Astrocyte (in vitro differentiated cells and primary cell): ENCODE data around the gene CNOT1. TPM values are rescaled to one million over a fixed set of nuclear protein-coding genes. Genes with fewer than 3 reads are reported as not detected.
A peak's percentile ranks its signal among the peaks of the same experiment; 100 is the strongest.

Source experiments
- DNase-seq: peaks from one replicate; pipeline ENCODE4 v3.0.0-alpha.2; 2010; ENCODE audit warnings: low read depth
- FAIRE-seq: peaks from 2 replicates; lab custom pipeline; 2011; peaks lifted over from hg19 to GRCh38; lab: Jason Lieb, UNC
- H2AFZ ChIP-seq: 2 replicates; pipeline ENCODE4 v1.6.0; 2012; ENCODE audit warnings: low read depth, low read length, inconsistent platforms
- H3K27ac ChIP-seq: 2 replicates; pipeline ENCODE4 v1.5.1; 2011; ENCODE audit warnings: low read depth, low read length, inconsistent platforms
- H3K27me3 ChIP-seq: 2 replicates; pipeline ENCODE4 v1.6.0; 2011; ENCODE audit warnings: low read length, inconsistent platforms; ENCODE audit not compliant: insufficient read depth
- H3K36me3 ChIP-seq: 2 replicates; pipeline ENCODE4 v1.5.1; 2011; ENCODE audit warnings: low read length, inconsistent platforms; ENCODE audit not compliant: insufficient read depth
- H3K4me1 ChIP-seq: 2 replicates; pipeline ENCODE4 v1.5.1; 2011; ENCODE audit warnings: low read length, inconsistent platforms; ENCODE audit not compliant: insufficient read depth
- H3K4me2 ChIP-seq: 2 replicates; pipeline ENCODE4 v1.6.0; 2012; ENCODE audit warnings: low read length, inconsistent platforms
- H3K4me3 ChIP-seq: 2 replicates; pipeline ENCODE4 v1.5.1; 2011; ENCODE audit warnings: low read depth, mild to moderate bottlenecking, low read length, inconsistent platforms; ENCODE audit not compliant: insufficient read depth
- H3K79me2 ChIP-seq: 2 replicates; pipeline ENCODE4 v1.6.0; 2012; ENCODE audit warnings: mild to moderate bottlenecking, low read length, inconsistent platforms; ENCODE audit not compliant: insufficient read depth
- H3K9ac ChIP-seq: 2 replicates; pipeline ENCODE4 v1.6.0; 2012; ENCODE audit warnings: mild to moderate bottlenecking, low read length, inconsistent platforms
- H3K9me3 ChIP-seq: 2 replicates; pipeline ENCODE4 v1.5.1; 2012; ENCODE audit warnings: low read depth, mild to moderate bottlenecking, low read length, inconsistent platforms; ENCODE audit not compliant: insufficient read depth
- H4K20me1 ChIP-seq: 2 replicates; pipeline ENCODE4 v1.6.0; 2012; ENCODE audit warnings: low read length, inconsistent platforms; ENCODE audit not compliant: insufficient read depth
- H3K27ac Mint-ChIP-seq: one replicate; pipeline ENCODE4 v1.8.0; 2021; ENCODE audit warnings: mild to moderate bottlenecking, mixed read lengths; ENCODE audit not compliant: unreplicated experiment
- H3K27me3 Mint-ChIP-seq: one replicate; pipeline ENCODE4 v1.8.0; 2021; ENCODE audit warnings: low read depth, mixed read lengths; ENCODE audit not compliant: unreplicated experiment
- H3K36me3 Mint-ChIP-seq: one replicate; pipeline ENCODE4 v1.8.0; 2021; ENCODE audit warnings: low read depth, mixed read lengths; ENCODE audit not compliant: unreplicated experiment
- H3K4me1 Mint-ChIP-seq: one replicate; pipeline ENCODE4 v1.8.0; 2021; ENCODE audit warnings: low read depth, mixed read lengths; ENCODE audit not compliant: unreplicated experiment
- H3K4me3 Mint-ChIP-seq: one replicate; pipeline ENCODE4 v1.8.0; 2021; ENCODE audit warnings: mild to moderate bottlenecking, moderate library complexity, mixed read lengths; ENCODE audit not compliant: unreplicated experiment
- H3K9me3 Mint-ChIP-seq: one replicate; pipeline ENCODE4 v1.8.0; 2021; ENCODE audit warnings: mild to moderate bottlenecking, mixed read lengths; ENCODE audit not compliant: unreplicated experiment
- EZH2 ChIP-seq: IDR thresholded peaks from 2 replicates; pipeline ENCODE4 v1.6.1; 2012; ENCODE audit warnings: mild to moderate bottlenecking, low read length, inconsistent platforms; ENCODE audit not compliant: insufficient read depth
- total RNA-seq: library from RNA; stranded (reverse); gene quantifications from 2 replicates; pipeline ENCODE4 v1.2.1, GENCODE V29; 2021
- TF ChIP-seq, protein P1 (sequence below): IDR thresholded peaks from 2 replicates; pipeline ENCODE4 v1.5.1; 2011; ENCODE audit warnings: low read depth, mild to moderate bottlenecking, inconsistent platforms, low read length, moderate library complexity; ENCODE audit not compliant: insufficient read depth

CNOT1 gene
- total RNA-seq, 1 donor from 2014 or later, result 212 TPM

DNA sequence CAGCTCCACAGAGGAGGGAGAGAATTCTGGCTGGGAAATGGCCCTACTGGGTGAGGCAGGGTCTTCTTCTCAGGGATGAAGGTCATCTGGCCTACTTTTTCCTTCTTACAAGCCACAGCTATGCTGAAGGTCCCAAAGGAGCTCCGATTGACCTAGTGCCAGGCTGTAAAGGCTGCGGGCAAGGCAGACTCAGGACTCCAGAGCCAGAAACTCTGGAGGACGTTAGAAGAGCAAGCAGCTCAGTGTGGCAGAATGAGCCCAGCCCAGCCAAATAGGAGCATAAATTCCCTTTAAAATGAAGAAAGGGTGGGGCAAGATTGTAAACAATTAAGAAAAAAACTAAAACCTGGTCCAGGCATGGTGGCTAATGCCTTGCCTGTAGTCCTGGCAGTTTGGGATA lies 20.1 kb upstream of the CNOT1 start:
- no peaks in the 10 kb centered on the region for H3K9me3 ChIP-seq
- DNase-seq (no peak), FAIRE-seq (no peak)
- TF ChIP-seq, protein P1, sequence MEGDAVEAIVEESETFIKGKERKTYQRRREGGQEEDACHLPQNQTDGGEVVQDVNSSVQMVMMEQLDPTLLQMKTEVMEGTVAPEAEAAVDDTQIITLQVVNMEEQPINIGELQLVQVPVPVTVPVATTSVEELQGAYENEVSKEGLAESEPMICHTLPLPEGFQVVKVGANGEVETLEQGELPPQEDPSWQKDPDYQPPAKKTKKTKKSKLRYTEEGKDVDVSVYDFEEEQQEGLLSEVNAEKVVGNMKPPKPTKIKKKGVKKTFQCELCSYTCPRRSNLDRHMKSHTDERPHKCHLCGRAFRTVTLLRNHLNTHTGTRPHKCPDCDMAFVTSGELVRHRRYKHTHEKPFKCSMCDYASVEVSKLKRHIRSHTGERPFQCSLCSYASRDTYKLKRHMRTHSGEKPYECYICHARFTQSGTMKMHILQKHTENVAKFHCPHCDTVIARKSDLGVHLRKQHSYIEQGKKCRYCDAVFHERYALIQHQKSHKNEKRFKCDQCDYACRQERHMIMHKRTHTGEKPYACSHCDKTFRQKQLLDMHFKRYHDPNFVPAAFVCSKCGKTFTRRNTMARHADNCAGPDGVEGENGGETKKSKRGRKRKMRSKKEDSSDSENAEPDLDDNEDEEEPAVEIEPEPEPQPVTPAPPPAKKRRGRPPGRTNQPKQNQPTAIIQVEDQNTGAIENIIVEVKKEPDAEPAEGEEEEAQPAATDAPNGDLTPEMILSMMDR, result no peak
- no peak for TF ChIP-seq EZH2
- Mint-ChIP-seq H3K4me3 (no peak overlapping the region), H3K4me1 (no peaks in the 10 kb centered on the region), H3K9me3 (no peaks in the 10 kb centered on the region), H3K27ac (no peak overlapping the region), H3K36me3 (no peaks in the 10 kb centered on the region), H3K27me3 (peaks cover 9% of the 10 kb centered on the region)
- no peak overlapping the region for H3K4me2 ChIP-seq
- no peaks in the 10 kb centered on the region for H3K27me3 ChIP-seq
- no peak overlapping the region for H3K9ac ChIP-seq
- H3K79me2 ChIP-seq, result no peaks in the 10 kb centered on the region
- peaks cover 3% of the 10 kb centered on the region for H3K4me1 ChIP-seq
- H4K20me1 ChIP-seq, result no peaks in the 10 kb centered on the region
- H3K4me3 ChIP-seq, result no peak overlapping the region
- H3K36me3 ChIP-seq, result no peaks in the 10 kb centered on the region
- no peak overlapping the region for H3K27ac ChIP-seq
- no peak overlapping the region for H2AFZ ChIP-seq

DNA sequence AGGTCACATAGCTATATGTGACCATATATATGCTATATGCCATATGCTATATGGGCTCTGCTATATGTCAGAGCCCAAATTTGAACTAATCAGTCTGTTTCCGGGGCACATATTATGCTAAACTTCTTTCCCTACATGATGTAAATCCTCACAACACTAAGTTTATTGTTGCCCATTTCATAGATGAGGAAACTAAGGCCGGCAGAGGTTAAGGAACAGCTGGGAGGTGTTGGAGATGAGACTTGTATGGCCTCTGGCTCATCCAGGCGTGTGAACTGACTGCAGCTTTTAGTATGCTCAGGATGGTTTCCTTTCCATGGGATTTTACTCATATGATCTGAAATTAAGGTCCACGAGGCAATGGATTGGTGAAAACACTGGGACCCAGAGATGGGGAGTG lies 17.5 kb upstream of the CNOT1 start:
- H3K4me1 Mint-ChIP-seq, result no peaks in the 10 kb centered on the region
- H2AFZ ChIP-seq, result no peak overlapping the region
- peak overlapping the region; percentile 34 for H3K27ac Mint-ChIP-seq
- H3K27ac ChIP-seq, result no peak overlapping the region
- peaks cover 2% of the 10 kb centered on the region for H3K27me3 Mint-ChIP-seq
- H3K4me2 ChIP-seq, result no peak overlapping the region
- no peaks in the 10 kb centered on the region for H3K27me3 ChIP-seq
- H3K36me3 Mint-ChIP-seq, result no peaks in the 10 kb centered on the region
- no peaks in the 10 kb centered on the region for H3K36me3 ChIP-seq
- no peaks in the 10 kb centered on the region for H3K9me3 Mint-ChIP-seq
- no peaks in the 10 kb centered on the region for H3K79me2 ChIP-seq
- no peaks in the 10 kb centered on the region for H4K20me1 ChIP-seq
- H3K4me3 Mint-ChIP-seq, result no peak overlapping the region
- no peak for FAIRE-seq
- no peak overlapping the region for H3K9ac ChIP-seq
- H3K9me3 ChIP-seq, result no peaks in the 10 kb centered on the region
- no peak for TF ChIP-seq EZH2
- TF ChIP-seq, protein P1, result no peak
- no peak overlapping the region for H3K4me3 ChIP-seq
- DNase-seq, result no peak
- peaks cover 2% of the 10 kb centered on the region for H3K4me1 ChIP-seq

DNA sequence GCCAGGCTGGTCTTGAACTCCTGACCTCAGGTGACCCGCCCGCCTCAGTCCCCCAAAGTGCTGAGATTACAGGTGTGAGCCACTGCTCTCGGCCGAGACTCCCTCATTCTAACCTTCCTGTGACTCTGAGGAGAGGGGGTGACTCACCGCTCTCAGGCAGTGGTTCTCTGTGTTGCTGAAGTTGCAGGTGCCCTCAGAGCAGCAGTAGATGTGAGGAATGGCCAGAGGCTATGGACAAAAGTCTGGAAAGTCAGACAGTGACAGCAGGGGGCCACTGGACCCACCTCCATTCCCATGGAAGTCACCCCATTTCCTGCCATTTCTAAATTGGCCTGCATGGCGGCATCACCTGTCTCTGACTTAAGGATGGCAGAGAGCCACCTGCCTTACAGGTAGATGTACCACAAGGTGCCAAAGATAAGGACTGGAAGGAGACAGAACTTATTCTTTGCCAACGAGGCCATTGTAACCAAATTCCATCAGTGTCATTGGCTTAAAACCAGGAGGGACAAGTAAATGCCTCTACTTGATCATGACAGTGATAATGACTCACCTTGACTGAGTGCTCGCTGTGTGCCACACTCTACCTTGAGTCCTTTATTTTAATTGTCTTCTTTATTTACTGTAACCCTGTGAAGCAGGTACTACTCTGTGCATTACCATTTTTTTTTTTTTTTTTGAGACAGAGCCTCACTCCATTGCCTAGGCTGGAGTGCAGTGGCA lies 15.3 kb upstream of the CNOT1 start:
- no peak for TF ChIP-seq EZH2
- TF ChIP-seq, protein P1, result no peak
- Histone ChIP-seq H3K9ac (no peak overlapping the region), H4K20me1 (no peaks in the 10 kb centered on the region), H3K79me2 (no peaks in the 10 kb centered on the region), H3K4me3 (no peak overlapping the region), H3K4me1 (no peaks in the 10 kb centered on the region), H3K9me3 (no peaks in the 10 kb centered on the region), H2AFZ (no peak overlapping the region), H3K4me2 (no peak overlapping the region), H3K27me3 (no peaks in the 10 kb centered on the region), H3K27ac (no peak overlapping the region), H3K36me3 (no peaks in the 10 kb centered on the region)
- H3K9me3 Mint-ChIP-seq, result no peaks in the 10 kb centered on the region
- no peaks in the 10 kb centered on the region for H3K4me1 Mint-ChIP-seq
- FAIRE-seq (no peak), DNase-seq (no peak)
- no peaks in the 10 kb centered on the region for H3K36me3 Mint-ChIP-seq
- peaks cover 6% of the 10 kb centered on the region for H3K27me3 Mint-ChIP-seq
- no peak overlapping the region for H3K27ac Mint-ChIP-seq
- no peak overlapping the region for H3K4me3 Mint-ChIP-seq
